D341Med (cell line): ENCODE results near the gene NFXL1.

Source experiments
- DNase-seq: peaks from one replicate; pipeline ENCODE4 v3.0.0; 2012; ENCODE audit warnings: low spot score

The NFXL1 gene

DNA sequence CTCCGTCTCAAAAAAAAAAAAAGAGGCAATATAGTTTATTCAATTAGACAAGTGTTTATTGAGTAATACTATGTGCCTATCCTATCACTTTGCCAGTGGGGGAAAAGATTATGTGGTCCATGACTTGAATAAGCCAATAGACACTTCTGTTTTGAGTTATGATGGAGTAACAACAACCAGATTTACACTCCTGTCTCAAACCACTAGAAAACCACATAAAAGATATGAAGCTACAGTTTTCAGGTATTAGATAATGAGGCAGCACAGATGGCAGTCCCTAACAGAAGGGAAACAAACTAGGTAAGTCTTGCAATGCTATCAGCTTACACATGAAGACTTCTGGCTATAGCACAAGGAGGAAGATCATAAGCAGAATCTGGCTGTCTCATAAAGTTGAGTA lies 22.5 kb downstream of the NFXL1 start:
- no peak for DNase-seq

GRCh38 chr4:47882228-47882627 lies 32.2 kb downstream of the NFXL1 start:
- DNase-seq = no peak

GRCh38 chr4:47879458-47879857 lies 34.9 kb downstream of the NFXL1 start:
- DNase-seq = no peak

GRCh38 chr4:47876784-47877546 lies 37.4 kb downstream of the NFXL1 start:
- no peak for DNase-seq

DNA sequence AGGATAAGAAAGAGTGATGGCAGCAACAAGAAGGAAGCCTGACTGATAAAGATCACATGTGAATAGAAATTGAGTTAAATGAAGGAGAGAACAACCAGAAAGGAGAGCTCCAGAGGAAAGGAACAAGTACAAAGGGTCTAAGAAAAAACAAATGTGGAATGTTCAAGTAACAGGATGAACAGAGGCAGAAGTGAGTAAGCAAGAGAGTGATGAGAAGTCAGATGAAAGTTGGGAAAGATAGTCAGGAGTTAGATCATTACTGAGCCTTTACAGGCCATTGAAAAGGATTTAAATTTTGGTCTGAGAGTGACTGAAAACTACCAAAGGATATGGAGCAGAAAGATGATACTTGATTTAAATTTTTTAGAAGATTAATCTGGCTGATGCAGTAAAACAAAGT lies 38.1 kb downstream of the NFXL1 start:
- no peak for DNase-seq

DNA sequence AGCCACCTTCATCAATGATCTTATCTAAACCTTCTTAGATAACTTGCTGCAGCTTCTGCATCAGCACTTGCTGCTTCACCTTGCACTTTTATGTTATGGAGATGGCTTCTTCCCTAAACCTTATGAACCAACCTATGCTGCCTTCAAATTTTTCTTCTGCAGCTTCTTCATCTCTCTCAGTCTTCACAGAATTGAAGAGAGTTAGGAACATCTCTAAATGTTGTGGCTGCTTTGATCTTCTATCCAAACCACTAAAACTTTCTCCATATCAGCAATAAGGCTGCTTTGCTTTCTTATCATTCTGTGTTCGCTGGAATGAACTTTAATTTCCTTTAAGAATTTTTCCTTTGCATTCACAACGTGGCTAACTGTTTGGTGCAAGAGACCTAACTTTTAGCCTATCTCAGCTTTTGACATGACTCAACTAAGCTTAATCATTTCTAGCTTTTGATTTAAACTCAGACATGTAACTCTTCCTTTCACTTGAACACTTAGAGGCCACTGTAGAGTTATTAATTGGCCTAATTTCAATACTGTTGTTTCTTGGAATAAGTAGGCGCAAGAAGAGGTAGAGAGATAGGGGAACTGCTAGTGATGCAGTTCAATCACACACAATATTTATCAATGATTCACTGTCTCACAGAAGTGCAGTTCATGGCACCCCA lies 40.4 kb downstream of the NFXL1 start:
- DNase-seq = no peak

GRCh38 chr4:47863486-47863885 lies 50.9 kb downstream of the NFXL1 start:
- DNase-seq = no peak

DNA sequence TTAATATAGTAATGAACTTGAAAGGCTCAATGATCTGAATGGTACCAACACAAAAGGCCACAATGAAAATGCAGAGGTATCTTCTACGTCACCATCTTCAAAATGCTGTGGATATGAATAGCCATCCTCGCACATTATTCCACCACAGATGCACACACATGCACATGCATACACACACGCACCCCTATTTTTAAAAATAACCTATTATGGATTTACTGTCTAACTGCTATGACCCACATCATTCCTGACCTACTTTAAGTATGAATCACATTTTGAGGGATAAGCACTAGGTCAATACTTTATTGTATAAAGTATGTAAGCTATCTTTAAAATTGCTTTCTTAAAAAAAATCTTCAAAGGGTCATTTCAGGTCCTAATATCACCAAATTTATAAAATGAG lies 52.1 kb downstream of the NFXL1 start:
- no peak for DNase-seq

DNA sequence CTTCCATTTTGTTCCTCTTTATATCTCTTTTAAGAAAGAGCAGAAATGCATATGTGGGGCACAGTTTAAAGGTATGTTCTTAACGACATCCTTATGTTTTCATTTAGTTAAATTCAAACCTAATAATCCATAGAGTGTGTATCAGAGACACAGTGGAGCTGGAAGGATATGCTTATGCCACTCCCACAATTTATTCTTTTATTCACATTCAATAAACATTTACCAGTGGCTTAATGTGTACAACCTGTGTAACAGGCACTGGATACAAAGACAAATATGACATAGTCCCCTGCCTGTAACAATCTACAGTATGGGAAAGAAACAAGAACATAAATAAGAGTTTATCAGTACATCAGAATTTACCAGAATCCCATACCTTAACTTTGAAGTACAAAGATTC lies 54.1 kb downstream of the NFXL1 start:
- DNase-seq = no peak

DNA sequence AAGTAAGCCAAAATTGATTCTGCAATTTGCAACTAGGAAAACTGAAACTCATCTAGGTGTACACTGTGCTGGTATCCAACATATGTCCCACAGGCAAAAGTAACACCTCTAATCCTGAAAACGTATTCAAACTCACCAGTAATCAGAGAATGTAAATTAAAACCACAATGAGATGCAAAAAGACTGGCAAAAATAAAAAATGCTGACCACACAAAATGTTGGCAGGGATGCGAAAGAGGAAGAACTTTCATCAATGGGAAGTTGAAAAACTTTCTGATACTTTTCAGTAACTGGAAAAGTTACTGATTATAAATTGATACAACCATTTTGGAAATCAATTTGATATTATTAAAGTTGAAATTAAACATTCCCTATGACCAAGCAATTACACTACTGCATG lies 56.4 kb downstream of the NFXL1 start:
- DNase-seq = no peak

GRCh38 chr4:47856713-47857112 lies 57.7 kb downstream of the NFXL1 start:
- DNase-seq = no peak

GRCh38 chr4:47855350-47855749 lies 59.0 kb downstream of the NFXL1 start:
- DNase-seq = no peak

DNA sequence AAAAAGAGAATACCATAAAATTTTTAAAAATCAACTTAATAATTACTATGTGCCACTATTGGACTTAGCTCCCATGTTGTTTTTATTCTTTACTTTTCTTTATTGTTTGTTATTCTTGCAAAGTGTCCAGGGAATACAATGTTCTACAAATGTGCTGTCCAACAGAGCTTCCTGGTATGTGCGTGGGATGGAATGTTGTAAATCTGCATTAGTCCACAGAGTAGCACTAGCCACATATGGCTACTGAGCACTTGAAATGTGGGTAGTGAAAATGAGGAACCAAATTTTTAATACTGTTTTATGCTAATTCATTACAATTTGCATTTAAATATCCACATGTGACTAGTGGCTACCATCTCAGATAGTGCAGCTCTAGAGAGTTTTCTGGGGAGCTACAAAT lies 62.2 kb downstream of the NFXL1 start:
- no peak for DNase-seq

DNA sequence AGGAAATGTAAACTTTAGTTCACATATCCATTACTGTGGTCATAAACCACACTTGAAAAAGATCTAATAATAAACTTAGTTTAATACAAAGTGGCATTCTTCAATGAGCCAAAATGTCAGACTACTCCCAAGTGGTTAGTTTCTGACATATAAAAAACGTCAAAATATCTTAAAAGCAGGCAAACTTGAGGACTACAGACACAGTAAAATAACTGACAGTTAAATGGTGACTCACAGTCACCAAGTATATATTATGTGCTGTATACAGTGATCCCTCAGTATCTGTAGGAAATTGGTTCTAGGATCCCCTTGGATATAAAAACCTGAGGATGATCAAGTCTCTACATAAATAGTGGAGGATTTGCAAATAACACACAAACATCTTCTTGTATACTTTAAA lies 64.9 kb downstream of the NFXL1 start:
- DNase-seq = no peak

- DNase-seq = no peak
Measured at GRCh38 chr4:47848041-47848440, 66.3 kb downstream of the NFXL1 start.

DNA sequence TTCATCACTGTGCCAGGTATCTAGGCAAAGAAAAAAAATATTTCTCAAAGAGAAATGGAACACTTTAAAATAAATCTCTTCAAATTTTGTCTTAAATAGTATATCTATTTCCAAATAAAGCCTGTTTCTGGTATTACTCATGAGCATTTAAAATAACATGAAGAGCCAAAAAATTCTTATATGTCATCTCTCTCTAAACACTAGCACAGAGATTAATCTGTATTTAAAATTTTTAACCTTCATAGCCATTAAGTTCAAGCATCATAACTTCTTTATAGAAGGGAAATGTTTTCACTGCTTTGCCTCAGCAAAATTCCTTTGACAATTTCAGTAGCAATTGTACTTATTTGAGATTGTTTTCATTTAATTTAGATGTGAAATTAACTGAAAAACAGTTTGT lies 71.4 kb downstream of the NFXL1 start:
- no peak for DNase-seq

GRCh38 chr4:47840291-47840690 lies 74.1 kb downstream of the NFXL1 start:
- DNase-seq = no peak

DNA sequence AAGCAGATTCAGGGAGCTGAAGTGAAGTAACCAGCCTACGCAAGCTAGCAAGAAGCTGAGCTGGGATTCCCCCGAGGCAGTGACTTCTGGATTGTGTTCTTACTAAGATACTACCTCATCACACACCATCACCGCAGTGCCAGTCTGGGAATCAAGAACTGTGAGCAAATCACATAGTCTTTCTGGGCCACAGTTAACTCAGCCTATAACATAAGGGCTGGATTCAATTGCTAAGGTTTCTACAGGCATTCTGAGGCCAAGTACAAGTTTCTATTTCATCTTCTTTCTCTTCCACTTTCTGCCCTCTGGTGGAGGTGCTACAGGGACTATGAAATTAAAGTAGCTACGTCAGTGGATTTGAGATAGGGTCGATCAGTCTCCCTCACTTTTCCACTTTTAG lies 75.1 kb downstream of the NFXL1 start:
- DNase-seq = no peak

- DNase-seq = no peak
Measured at GRCh38 chr4:47838445-47838844, 75.9 kb downstream of the NFXL1 start.

DNA sequence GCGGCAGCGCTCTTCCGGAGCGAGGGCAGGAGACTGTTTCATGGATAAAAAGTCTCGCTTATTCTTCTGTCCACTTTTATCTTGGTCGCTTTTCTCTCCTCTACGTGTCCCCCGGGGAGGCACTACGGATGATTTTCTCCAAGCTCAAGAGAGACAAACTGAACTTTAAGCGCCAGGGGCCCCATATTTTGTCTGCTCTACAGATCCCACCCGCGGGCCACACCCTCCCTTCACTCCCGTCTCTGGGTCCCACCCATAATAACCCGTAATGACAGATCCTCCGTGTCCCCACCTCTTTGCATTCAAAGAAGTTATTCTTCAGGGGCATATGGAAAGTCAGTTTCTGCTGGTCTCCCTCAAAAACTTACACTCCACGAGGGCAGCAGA lies 76.5 kb downstream of the NFXL1 start, which contains the start of gene CORIN:
Gene CORIN (minus strand): TSS at position 160 of the 387 bp plus-strand sequence. CDS start 118 bp downstream, at position 42.
- no peak for DNase-seq

GRCh38 chr4:47837094-47837907 lies 77.1 kb downstream of the NFXL1 start:
- peak; percentile 70 for DNase-seq

- peak; percentile 90 for DNase-seq
Measured at GRCh38 chr4:47836641-47837093, 77.7 kb downstream of the NFXL1 start.

DNA sequence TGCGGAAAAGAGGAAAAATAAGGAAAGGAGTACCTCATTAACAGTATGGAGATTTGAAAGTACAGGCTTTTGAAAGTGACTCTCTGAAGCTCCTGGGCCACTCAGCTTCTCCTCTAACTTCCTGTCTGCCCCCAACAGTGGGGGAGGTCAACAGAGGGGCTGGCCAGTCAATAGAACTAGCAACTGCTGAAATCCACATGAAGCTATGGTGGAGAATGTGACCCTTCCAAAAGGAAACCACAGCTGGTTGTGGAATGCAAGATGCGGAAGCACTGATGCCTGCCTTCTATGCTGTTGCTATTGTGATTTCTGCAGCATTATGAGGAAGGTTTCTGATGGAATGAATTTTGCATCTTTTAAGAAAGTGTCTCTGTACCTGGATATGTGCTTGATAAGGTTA lies 78.9 kb downstream of the NFXL1 start:
- no peak for DNase-seq
